H1 (cell line): ENCODE results near the gene GRIP2. TPM values are rescaled to one million over a fixed set of nuclear protein-coding genes. Genes with fewer than 3 reads are reported as not detected.
A peak's percentile ranks its signal among the peaks of the same experiment; 100 is the strongest.

Experiments
- CTCF ChIA-PET: fragments of 300-600 bp; sonication (Branson Sonifier 250); formaldehyde crosslinking; loops from one replicate; lab custom pipeline; 2021; ENCODE audit not compliant: partially characterized antibody; lab: Charles Lee
- POLR2A ChIA-PET: fragments of 300-600 bp; sonication (Branson Sonifier 250); formaldehyde crosslinking; loops from one replicate; lab custom pipeline; 2021; ENCODE audit warnings: inconsistent platforms; ENCODE audit not compliant: partially characterized antibody; lab: Charles Lee
- DNase-seq, 2 experiments: peaks; one replicate each; pipeline versions ENCODE4 v3.0.0 to v3.0.0-alpha.2; 2010 to 2022; ENCODE audit warnings: low spot score in 2 of 2, low read depth in 1 of 2, mixed read lengths in 1 of 2
- FAIRE-seq: peaks from 2 replicates; lab custom pipeline; 2011; peaks lifted over from hg19 to GRCh38; lab: Jason Lieb, UNC
- H2AFZ ChIP-seq: 2 replicates; pipeline ENCODE4 v1.8.1; 2012; ENCODE audit warnings: low read length, inconsistent platforms
- H2AK5ac ChIP-seq: 2 replicates; pipeline ENCODE4 v1.6.1; 2013; ENCODE audit warnings: low read depth, low read length
- H2BK120ac ChIP-seq: replicated peaks from 2 replicates; pipeline ENCODE3; 2013; ENCODE audit warnings: low read depth, low read length, inconsistent platforms
- H2BK12ac ChIP-seq: 2 replicates; pipeline ENCODE4 v1.6.1; 2013; ENCODE audit warnings: low read depth, low read length
- H2BK15ac ChIP-seq: 2 replicates; pipeline ENCODE4 v1.6.1; 2013; ENCODE audit warnings: low read length
- H2BK20ac ChIP-seq: 2 replicates; pipeline ENCODE4 v1.6.1; 2013; ENCODE audit warnings: low read length
- H2BK5ac ChIP-seq: 2 replicates; pipeline ENCODE4 v1.6.1; 2013; ENCODE audit warnings: low read depth, low read length
- H3K14ac ChIP-seq: 2 replicates; pipeline ENCODE4 v1.6.1; 2013; ENCODE audit warnings: inconsistent platforms; ENCODE audit not compliant: insufficient read length
- H3K18ac ChIP-seq: 2 replicates; pipeline ENCODE4 v1.6.1; 2013; ENCODE audit warnings: low read length; ENCODE audit errors: extremely low read depth
- H3K23ac ChIP-seq: 2 replicates; pipeline ENCODE4 v1.6.1; 2013; ENCODE audit warnings: inconsistent platforms; ENCODE audit not compliant: insufficient read length
- H3K23me2 ChIP-seq: 2 replicates; pipeline ENCODE4 v1.6.1; 2013; ENCODE audit warnings: low read depth, low read length
- H3K27ac ChIP-seq: 2 replicates; pipeline ENCODE4 v1.6.1; 2011; ENCODE audit warnings: low read depth, low read length, inconsistent platforms
- H3K27me3 ChIP-seq, 4 experiments: replicated peaks in 1 of 4; 1 replicate in 1 of 4; 2 replicates in 3 of 4; pipeline versions ENCODE4 v1.6.1 to v1.8.1; 2011 to 2013; ENCODE audit warnings: low read length in 3 of 4, mild to moderate bottlenecking in 3 of 4, inconsistent platforms in 2 of 4, mixed read lengths in 2 of 4, moderate library complexity in 1 of 4; ENCODE audit not compliant: control insufficient read depth in 3 of 4, insufficient read depth in 3 of 4; ENCODE audit errors: extremely low read depth in 1 of 4
- H3K36me3 ChIP-seq, 4 experiments: 2 replicates each; pipeline versions ENCODE4 v1.6.1 to v1.8.1; 2011 to 2013; ENCODE audit warnings: mild to moderate bottlenecking in 4 of 4, low read length in 3 of 4, moderate library complexity in 2 of 4, control low read depth in 1 of 4, inconsistent platforms in 1 of 4; ENCODE audit not compliant: insufficient read depth in 4 of 4, control insufficient read depth in 2 of 4
- H3K4ac ChIP-seq: replicated peaks from 2 replicates; pipeline ENCODE3; 2013; ENCODE audit warnings: low read length, low read depth, mixed read lengths, inconsistent platforms; ENCODE audit not compliant: insufficient read length
- H3K4me1 ChIP-seq, 4 experiments: replicated peaks in 1 of 4; 1 replicate in 1 of 4; 2 replicates in 3 of 4; pipeline versions ENCODE4 v1.6.1 to v1.8.1; 2011 to 2013; ENCODE audit warnings: low read length in 3 of 4, inconsistent platforms in 2 of 4, mixed read lengths in 1 of 4; ENCODE audit not compliant: insufficient read depth in 4 of 4, control insufficient read depth in 3 of 4
- H3K4me2 ChIP-seq, 2 experiments: 2 replicates each; pipeline versions ENCODE4 v1.6.1 to v1.8.1; 2011 to 2013; ENCODE audit warnings: low read depth in 2 of 2, low read length in 2 of 2, control low read depth in 1 of 2, inconsistent platforms in 1 of 2, mild to moderate bottlenecking in 1 of 2; ENCODE audit not compliant: insufficient read depth in 1 of 2
- H3K4me3 ChIP-seq, 4 experiments: fragments of 200-600, 300-600 bp in 1 of 4; sonication (generic), shearing (Covaris generic), sonication (Bioruptor Twin) in 1 of 4; 2 replicates each; pipeline versions ENCODE4 v1.5.1 to v1.8.1; 2011 to 2016; ENCODE audit warnings: low read length in 4 of 4, low read depth in 3 of 4, control low read depth in 2 of 4, inconsistent platforms in 2 of 4, mild to moderate bottlenecking in 2 of 4, mixed read lengths in 1 of 4, moderate library complexity in 1 of 4; ENCODE audit not compliant: insufficient read depth in 2 of 4; ENCODE audit errors: extremely low read depth in 1 of 4
- H3K56ac ChIP-seq: replicated peaks from 2 replicates; pipeline ENCODE3; 2013; ENCODE audit warnings: low read depth, mild to moderate bottlenecking, mixed read lengths, low read length, inconsistent platforms; ENCODE audit not compliant: insufficient read length
- H3K79me1 ChIP-seq: 2 replicates; pipeline ENCODE4 v1.6.1; 2013; ENCODE audit warnings: low read depth, low read length, control low read depth
- H3K79me2 ChIP-seq, 2 experiments: 2 replicates each; pipeline versions ENCODE4 v1.6.1 to v1.8.1; 2012 to 2013; ENCODE audit warnings: low read length in 2 of 2, mild to moderate bottlenecking in 2 of 2, inconsistent platforms in 1 of 2; ENCODE audit not compliant: insufficient read depth in 2 of 2, control insufficient read depth in 1 of 2
- H3K9ac ChIP-seq, 4 experiments: replicated peaks in 1 of 4; 1 replicate in 1 of 4; 2 replicates in 3 of 4; pipeline versions ENCODE4 v1.6.1 to v1.8.1; 2011 to 2013; ENCODE audit warnings: low read depth in 3 of 4, low read length in 3 of 4, control low read depth in 2 of 4, mild to moderate bottlenecking in 2 of 4, moderate library complexity in 2 of 4, inconsistent platforms in 1 of 4; ENCODE audit errors: extremely low read depth in 1 of 4
- H3K9me3 ChIP-seq, 2 experiments: 2 replicates each; pipeline versions ENCODE4 v1.6.1 to v1.8.1; 2012 to 2013; ENCODE audit warnings: mild to moderate bottlenecking in 2 of 2, moderate library complexity in 2 of 2, control low read depth in 1 of 2, inconsistent platforms in 1 of 2, low read depth in 1 of 2, low read length in 1 of 2, mixed read lengths in 1 of 2; ENCODE audit not compliant: insufficient read depth in 2 of 2
- H4K20me1 ChIP-seq, 2 experiments: replicated peaks in 1 of 2; 2 replicates each; pipeline versions ENCODE3 to v1.8.1; 2011 to 2013; ENCODE audit warnings: inconsistent platforms in 2 of 2, low read length in 2 of 2, mild to moderate bottlenecking in 1 of 2; ENCODE audit not compliant: insufficient read depth in 2 of 2, control insufficient read depth in 1 of 2
- H4K5ac ChIP-seq: 2 replicates; pipeline ENCODE4 v1.6.1; 2013; ENCODE audit warnings: low read length, low read depth, mixed read lengths, inconsistent platforms; ENCODE audit not compliant: insufficient read length
- H4K8ac ChIP-seq: 2 replicates; pipeline ENCODE4 v1.8.0; 2013; ENCODE audit warnings: mild to moderate bottlenecking, moderate library complexity, low read length, inconsistent platforms; ENCODE audit not compliant: insufficient read depth; ENCODE audit errors: extremely low read depth
- H4K91ac ChIP-seq: replicated peaks from 2 replicates; pipeline ENCODE3; 2013; ENCODE audit warnings: low read length, mixed read lengths, inconsistent platforms; ENCODE audit not compliant: insufficient read length
- BACH1 ChIP-seq: IDR thresholded peaks from 2 replicates; pipeline ENCODE4 v1.6.1; 2012; ENCODE audit warnings: low read length, improper control_type of control experiment
- BRCA1 ChIP-seq: IDR thresholded peaks from 2 replicates; pipeline ENCODE4 v1.6.1; 2012; ENCODE audit warnings: low read depth, low read length, improper control_type of control experiment
- CBX8 ChIP-seq: fragments of 300-800, 300-1000 bp; sonication (generic); IDR thresholded peaks from 2 replicates; pipeline ENCODE4 v1.7.1; 2016; ENCODE audit warnings: low read depth, low read length, borderline replicate concordance
- CHD1 ChIP-seq: IDR thresholded peaks from 2 replicates; pipeline ENCODE4 v1.6.1; 2012; ENCODE audit warnings: low read depth, low read length, improper control_type of control experiment
- GABPA ChIP-seq: IDR thresholded peaks from 2 replicates; pipeline ENCODE4 v1.6.1; 2011; ENCODE audit warnings: mild to moderate bottlenecking, low read length, moderate library complexity, borderline replicate concordance; ENCODE audit not compliant: insufficient read depth
- KDM1A ChIP-seq: fragments of 200-600, 300-600 bp; sonication (generic); IDR thresholded peaks from 2 replicates; pipeline ENCODE4 v1.7.1; 2016; ENCODE audit warnings: mild to moderate bottlenecking, low read length, borderline replicate concordance
- RAD21 ChIP-seq, 2 experiments: IDR thresholded peaks in 1 of 2; conservative IDR thresholded peaks in 1 of 2; 2 replicates each; pipeline ENCODE4 v1.6.1; 2011; ENCODE audit warnings: low read depth in 2 of 2, low read length in 2 of 2, improper control_type of control experiment in 1 of 2, inconsistent platforms in 1 of 2, mild to moderate bottlenecking in 1 of 2, moderate library complexity in 1 of 2
- TAF1 ChIP-seq: IDR thresholded peaks from 2 replicates; pipeline ENCODE4 v1.6.1; 2011; ENCODE audit warnings: mild to moderate bottlenecking, low read depth, low read length
- TEAD4 ChIP-seq: IDR thresholded peaks from 2 replicates; pipeline ENCODE4 v1.6.1; 2012; ENCODE audit warnings: low read depth, low read length, inconsistent platforms, mixed read lengths
- WGBS, 2 experiments: shearing (Covaris generic) in 1 of 2; methylation state at CpG; one replicate each; pipeline versions ENCODE4 v1.1.6 to v1.1.7; 2013 to 2015; ENCODE audit warnings: low lambda C conversion rate in 2 of 2, mixed read lengths in 2 of 2, inconsistent platforms in 1 of 2, low coverage in 1 of 2, missing lambda C conversion rate in 1 of 2; ENCODE audit not compliant: insufficient replicate concordance in 2 of 2, insufficient coverage in 1 of 2, insufficient read length in 1 of 2; ENCODE audit errors: extremely low coverage in 1 of 2, missing lambda C conversion rate in 1 of 2; 5-methylcytosine and 5-hydroxymethylcytosine counted together
- polyA plus RNA-seq, 7 experiments: library from polyadenylated mRNA; depleted of rRNA in 3 of 7; stranded (reverse) in 5 of 7; unstranded in 2 of 7; fragments of >200 nt in 5 of 7; fragments of 200-250 nt in 2 of 7; gene quantifications; 1 replicate in 5 of 7; 2 replicates in 1 of 7; 4 replicates in 1 of 7; pipeline versions ENCODE4 v1.2.1 to v1.2.3, GENCODE V29; 2011 to 2013; ENCODE audit warnings: missing spikeins in 2 of 7, mixed read lengths in 2 of 7
- total RNA-seq: library from RNA; stranded (reverse); fragmentation: NEBNext Ultra II Directional; extraction: Animal tissue kit (Norgen Biotek cat#: 25700); gene quantifications from 2 replicates; pipeline ENCODE4 v1.2.1, GENCODE V29; 2021
- TF ChIP-seq, protein P1 (sequence below): IDR thresholded peaks from 2 replicates; pipeline ENCODE4 v1.6.1; 2012; ENCODE audit warnings: inconsistent platforms

GRIP2 gene
- total and polyA plus RNA-seq, 2 of the 8 experiments (the other 6 are each of a cell fraction or from before 2014, with no cell fraction given), result 2.5 to 6.4 TPM

DNA sequence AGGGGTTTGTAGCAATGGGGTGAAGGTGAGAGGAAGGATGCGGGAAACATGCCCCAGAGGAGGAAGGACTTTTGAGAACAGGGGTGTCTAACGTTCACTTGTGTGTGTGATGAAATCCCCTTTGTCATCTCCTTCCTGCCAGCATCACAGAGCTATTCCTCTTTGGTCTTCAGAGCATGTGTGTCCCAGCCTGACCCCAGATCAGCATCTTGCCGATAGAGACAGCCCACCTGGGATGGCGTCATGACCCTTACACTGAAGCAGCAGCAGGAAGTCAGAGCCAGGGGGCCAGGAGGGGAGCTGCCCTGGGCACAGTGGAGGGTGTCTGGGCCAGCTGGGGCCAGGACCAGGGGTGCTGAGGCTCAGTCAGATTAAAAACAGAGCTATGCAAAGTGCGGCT lies 29.9 kb upstream of the GRIP2 start:
- 83% methylated on average over 5 of the region's 5 CpGs; no CpG with 5 or more reads in 1 of the 2 experiments for WGBS, 2 experiments
- no peak overlapping the region for H3K9ac ChIP-seq
- no peak overlapping the region for H3K4me3 ChIP-seq
- H2AK5ac ChIP-seq, result no peak overlapping the region
- no peaks in the 10 kb centered on the region for H3K23me2 ChIP-seq
- H3K27ac ChIP-seq, result no peak overlapping the region
- no peak overlapping the region for H3K56ac ChIP-seq
- no peak overlapping the region for H2AFZ ChIP-seq
- FAIRE-seq (no peak), DNase-seq (no peak)
- no peak overlapping the region for H3K14ac ChIP-seq
- CTCF ChIA-PET, result interaction anchor here (0.9 to 4.6 kb wide), 4 partner anchors 21 to 74 kb away, joined by 3 to 26 read pairs (median 6); no protein-coding TSS in a partner anchor
- no peaks in the 10 kb centered on the region for H3K79me2 ChIP-seq
- 0 out of 2 replicates have a peak overlapping the region, but pooled peaks have one; percentile 8 for H4K8ac ChIP-seq
- no peak overlapping the region for H2BK15ac ChIP-seq
- H3K79me1 ChIP-seq, result no peaks in the 10 kb centered on the region; the same call in 1 of the 2 replicates
- no peak overlapping the region for H3K4me2 ChIP-seq
- no peak overlapping the region for H2BK120ac ChIP-seq
- H2BK12ac ChIP-seq, result no peak overlapping the region
- H3K18ac ChIP-seq, result no peak overlapping the region
- H4K91ac ChIP-seq, result no peak overlapping the region
- H3K4me1 ChIP-seq, result peaks cover 3 to 17% (median 7%) of the 10 kb centered on the region in 4 experiments; a peak in 6 of 7 replicates
- H3K4ac ChIP-seq, result no peak overlapping the region
- H3K27me3 ChIP-seq, result no peaks in the 10 kb centered on the region
- H2BK5ac ChIP-seq, result no peak overlapping the region
- no peaks in the 10 kb centered on the region for H3K36me3 ChIP-seq
- no peak overlapping the region for H2BK20ac ChIP-seq
- no peak overlapping the region for H4K5ac ChIP-seq
- H4K20me1 ChIP-seq, result peaks cover 0 to 3% of the 10 kb centered on the region in 2 experiments
- no peaks in the 10 kb centered on the region for H3K9me3 ChIP-seq
- POLR2A ChIA-PET, result no interaction called here
- no peak overlapping the region for H3K23ac ChIP-seq
- TF ChIP-seq BACH1, result no peak
- no peak for TF ChIP-seq GABPA
- no peak for TF ChIP-seq TAF1
- TF ChIP-seq TEAD4, result no peak
- no peak for TF ChIP-seq CHD1
- TF ChIP-seq BRCA1, result no peak
- no peak for TF ChIP-seq KDM1A
- no peak for TF ChIP-seq CBX8
- TF ChIP-seq, protein P1, sequence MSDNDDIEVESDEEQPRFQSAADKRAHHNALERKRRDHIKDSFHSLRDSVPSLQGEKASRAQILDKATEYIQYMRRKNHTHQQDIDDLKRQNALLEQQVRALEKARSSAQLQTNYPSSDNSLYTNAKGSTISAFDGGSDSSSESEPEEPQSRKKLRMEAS, result no peak
- no peak for TF ChIP-seq RAD21 (IDR thresholded peaks at IDR 0.05 in 1 of 2, conservative IDR thresholded peaks at IDR 0.05 in 1 of 2; ENCODE audit: low read depth in 2 of 2, low read length in 2 of 2)
